ENCODE measurements around the gene SSH3. TPM values are rescaled to one million over a fixed set of nuclear protein-coding genes. Genes with fewer than 3 reads are reported as not detected.

The SSH3 gene
- total RNA-seq, 1 donor from 2014 or later: 7.3 TPM

DNA sequence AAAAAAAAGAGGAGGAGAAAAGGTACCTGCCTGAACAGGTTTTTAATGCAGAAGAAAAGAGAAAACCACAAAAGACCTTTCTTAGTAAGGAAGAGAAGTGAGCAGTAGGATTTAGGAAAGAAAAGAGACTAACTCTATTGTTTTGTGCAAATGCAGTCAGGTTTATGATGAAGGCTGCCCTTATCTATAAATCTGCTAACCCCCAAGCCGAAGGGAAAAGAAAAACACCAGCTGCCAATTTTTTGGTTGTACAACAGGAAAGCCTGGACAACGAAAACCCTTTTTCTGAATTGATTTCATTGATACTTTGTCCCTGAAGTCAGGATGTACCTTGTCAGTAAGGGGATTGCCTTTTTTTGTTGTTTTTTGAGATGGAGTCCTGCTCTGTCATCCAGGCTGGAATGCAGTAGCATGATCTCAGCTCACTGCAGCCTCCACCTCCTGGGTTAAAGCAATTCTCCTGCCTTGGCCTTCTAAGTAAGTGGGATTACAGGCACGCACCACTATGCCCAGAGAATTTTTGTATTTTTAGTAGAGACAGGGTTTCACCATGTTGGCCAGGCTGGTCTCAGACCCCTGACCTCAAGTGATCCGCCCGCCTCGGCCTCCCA lies 28.9 kb downstream of the SSH3 start:
- no peak for DNase-seq (ENCODE audit: low spot score)
- Mint-ChIP-seq H3K9me3 (ENCODE audit: unreplicated experiment) (no peaks in the 10 kb centered on the region), H3K27me3 (ENCODE audit: unreplicated experiment) (no peaks in the 10 kb centered on the region), H3K27ac (ENCODE audit: unreplicated experiment) (peak overlapping the region; percentile 33), H3K4me3 (ENCODE audit: unreplicated experiment) (no peak overlapping the region), H3K36me3 (ENCODE audit: low read depth, unreplicated experiment) (no peaks in the 10 kb centered on the region), H3K4me1 (ENCODE audit: unreplicated experiment) (no peaks in the 10 kb centered on the region)
- TF ChIP-seq, protein P1, sequence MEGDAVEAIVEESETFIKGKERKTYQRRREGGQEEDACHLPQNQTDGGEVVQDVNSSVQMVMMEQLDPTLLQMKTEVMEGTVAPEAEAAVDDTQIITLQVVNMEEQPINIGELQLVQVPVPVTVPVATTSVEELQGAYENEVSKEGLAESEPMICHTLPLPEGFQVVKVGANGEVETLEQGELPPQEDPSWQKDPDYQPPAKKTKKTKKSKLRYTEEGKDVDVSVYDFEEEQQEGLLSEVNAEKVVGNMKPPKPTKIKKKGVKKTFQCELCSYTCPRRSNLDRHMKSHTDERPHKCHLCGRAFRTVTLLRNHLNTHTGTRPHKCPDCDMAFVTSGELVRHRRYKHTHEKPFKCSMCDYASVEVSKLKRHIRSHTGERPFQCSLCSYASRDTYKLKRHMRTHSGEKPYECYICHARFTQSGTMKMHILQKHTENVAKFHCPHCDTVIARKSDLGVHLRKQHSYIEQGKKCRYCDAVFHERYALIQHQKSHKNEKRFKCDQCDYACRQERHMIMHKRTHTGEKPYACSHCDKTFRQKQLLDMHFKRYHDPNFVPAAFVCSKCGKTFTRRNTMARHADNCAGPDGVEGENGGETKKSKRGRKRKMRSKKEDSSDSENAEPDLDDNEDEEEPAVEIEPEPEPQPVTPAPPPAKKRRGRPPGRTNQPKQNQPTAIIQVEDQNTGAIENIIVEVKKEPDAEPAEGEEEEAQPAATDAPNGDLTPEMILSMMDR (IDR thresholded peaks at IDR 0.05; ENCODE audit: unreplicated experiment): no peak

DNA sequence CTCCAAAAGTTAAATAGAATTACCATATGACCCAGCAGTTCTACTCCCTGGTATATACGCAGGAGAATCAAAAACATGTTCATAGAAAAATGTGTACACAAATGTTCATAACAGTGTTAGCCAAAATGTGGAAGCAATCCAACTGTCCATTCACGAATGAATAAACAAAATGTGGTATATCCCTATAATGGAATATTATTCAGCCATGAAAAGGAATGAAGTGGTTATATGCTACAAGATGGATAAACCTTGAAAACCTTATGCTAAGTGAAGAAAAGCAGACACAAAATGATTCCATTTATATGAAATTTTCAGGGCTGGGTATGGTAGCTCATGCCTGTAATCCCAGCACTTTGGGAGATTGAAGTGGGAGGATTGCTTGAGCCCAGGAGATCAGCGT lies 33.9 kb downstream of the SSH3 start:
- no peaks in the 10 kb centered on the region for H3K27me3 Mint-ChIP-seq (ENCODE audit: unreplicated experiment)
- no peak for DNase-seq (ENCODE audit: low spot score)
- H3K4me1 Mint-ChIP-seq (ENCODE audit: unreplicated experiment): no peaks in the 10 kb centered on the region
- H3K36me3 Mint-ChIP-seq (ENCODE audit: low read depth, unreplicated experiment): no peaks in the 10 kb centered on the region
- H3K9me3 Mint-ChIP-seq (ENCODE audit: unreplicated experiment): no peaks in the 10 kb centered on the region
- no peak overlapping the region for H3K27ac Mint-ChIP-seq (ENCODE audit: unreplicated experiment)
- TF ChIP-seq, protein P1 (IDR thresholded peaks at IDR 0.05; ENCODE audit: unreplicated experiment): no peak
- H3K4me3 Mint-ChIP-seq (ENCODE audit: unreplicated experiment): no peak overlapping the region

DNA sequence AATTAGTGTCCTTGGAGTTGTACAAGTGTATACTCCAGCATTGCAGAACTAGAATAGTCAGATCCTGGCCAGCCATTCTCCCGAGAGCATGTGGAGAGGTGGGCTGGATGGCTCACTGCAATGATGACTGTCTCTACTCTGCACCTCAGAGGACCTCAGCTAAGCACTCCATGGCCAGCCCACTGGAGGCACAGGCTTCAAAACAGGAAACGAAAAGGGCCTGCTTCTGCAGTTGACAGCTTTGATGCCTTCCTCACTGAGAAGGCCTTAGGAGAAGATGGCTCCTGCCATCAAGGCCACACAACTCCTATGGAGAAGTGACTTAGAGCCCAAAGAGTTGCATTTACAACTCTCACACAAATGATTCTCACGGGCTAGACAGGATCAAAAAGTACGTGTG lies 40.9 kb downstream of the SSH3 start:
- no peaks in the 10 kb centered on the region for H3K27me3 Mint-ChIP-seq (ENCODE audit: unreplicated experiment)
- H3K9me3 Mint-ChIP-seq (ENCODE audit: unreplicated experiment): no peaks in the 10 kb centered on the region
- DNase-seq (ENCODE audit: low spot score): no peak
- H3K4me1 Mint-ChIP-seq (ENCODE audit: unreplicated experiment): peaks cover 41% of the 10 kb centered on the region
- H3K36me3 Mint-ChIP-seq (ENCODE audit: low read depth, unreplicated experiment): no peaks in the 10 kb centered on the region
- H3K27ac Mint-ChIP-seq (ENCODE audit: unreplicated experiment): no peak overlapping the region
- no peak overlapping the region for H3K4me3 Mint-ChIP-seq (ENCODE audit: unreplicated experiment)
- TF ChIP-seq, protein P1 (IDR thresholded peaks at IDR 0.05; ENCODE audit: unreplicated experiment): no peak

DNA sequence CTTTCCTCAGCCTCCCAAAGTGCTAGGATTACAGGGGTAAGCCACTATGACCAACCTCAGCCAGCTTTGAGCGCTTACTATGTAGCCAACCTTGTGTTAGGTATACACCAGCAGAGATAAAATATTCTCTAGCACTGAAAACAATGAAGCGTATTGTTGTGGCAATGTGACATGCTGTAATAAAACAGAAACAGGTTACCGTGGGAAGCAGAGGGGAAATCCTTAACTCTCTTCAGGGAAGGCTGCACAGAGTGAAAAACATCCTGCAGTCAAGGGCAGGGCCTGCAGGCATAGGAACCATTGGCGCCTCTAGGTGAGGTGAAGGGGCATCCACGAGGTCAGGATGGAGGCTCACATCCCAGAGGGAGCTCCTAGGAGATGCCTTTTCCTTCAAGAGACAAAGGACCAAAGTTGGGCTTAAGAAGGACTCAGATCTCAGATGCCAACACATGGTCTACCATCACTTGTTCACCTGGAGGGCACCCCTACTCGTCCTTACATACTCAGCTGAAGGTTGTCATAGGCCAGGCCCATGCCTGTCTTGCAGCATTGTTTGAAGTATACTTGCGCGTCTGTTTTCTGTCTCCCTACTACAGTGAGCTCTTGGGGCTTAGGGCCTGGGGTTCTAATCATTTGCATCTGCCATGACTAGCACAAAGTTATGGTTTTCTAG lies 42.1 kb downstream of the SSH3 start:
- Mint-ChIP-seq H3K9me3 (ENCODE audit: unreplicated experiment) (no peaks in the 10 kb centered on the region), H3K4me1 (ENCODE audit: unreplicated experiment) (peaks cover 51% of the 10 kb centered on the region), H3K36me3 (ENCODE audit: low read depth, unreplicated experiment) (no peaks in the 10 kb centered on the region), H3K27ac (ENCODE audit: unreplicated experiment) (peak overlapping the region; percentile 67), H3K4me3 (ENCODE audit: unreplicated experiment) (no peak overlapping the region), H3K27me3 (ENCODE audit: unreplicated experiment) (peaks cover 3% of the 10 kb centered on the region)
- no peak for DNase-seq (ENCODE audit: low spot score)
- TF ChIP-seq, protein P1 (IDR thresholded peaks at IDR 0.05; ENCODE audit: unreplicated experiment): no peak

Data from endothelial cell (in vitro differentiated cells).